Breast epithelium (tissue), 3 donors: ENCODE results near the gene SLC34A1.

Experiments used
- CTCF ChIP-seq, 3 donors: fragments of 450-650 bp; IDR thresholded peaks; one replicate each; pipeline ENCODE4 v1.5.1; 2016 to 2017; ENCODE audit warnings: antibody characterized with exemption in 3 of 3, mild to moderate bottlenecking in 3 of 3, moderate library complexity in 3 of 3
- POLR2A ChIP-seq: fragments of 450-650 bp; IDR thresholded peaks from one replicate; pipeline ENCODE4 v1.6.1; 2016; ENCODE audit warnings: antibody characterized with exemption, mild to moderate bottlenecking, moderate library complexity

GRCh38 chr5:177380805-177381126, 3.5 kb upstream of the SLC34A1 start:
- TF ChIP-seq CTCF (IDR thresholded peaks at IDR 0.05): no peak
- TF ChIP-seq POLR2A: no peak
